Hepatocyte (in vitro differentiated cells): Measurements from ENCODE around the gene WSCD2. TPM values are rescaled to one million over a fixed set of nuclear protein-coding genes. Genes with fewer than 3 reads are reported as not detected.

ENCODE experiments used
- DNase-seq: peaks from one replicate; pipeline ENCODE4 v3.0.0-alpha.2; 2016; ENCODE audit warnings: low spot score
- H2AFZ ChIP-seq: fragments of 200-600 bp; sonication (generic); 2 replicates; pipeline ENCODE4 v1.6.0; 2016; ENCODE audit warnings: antibody characterized with exemption, mild to moderate bottlenecking
- H3K27ac ChIP-seq: fragments of 200-600 bp; sonication (generic); 2 replicates; pipeline ENCODE4 v1.5.1; 2016; ENCODE audit warnings: mild to moderate bottlenecking
- H3K27me3 ChIP-seq: fragments of 200-600 bp; sonication (generic); 2 replicates; pipeline ENCODE4 v1.6.1; 2016
- H3K36me3 ChIP-seq: fragments of 200-600 bp; sonication (generic); replicated peaks from 2 replicates; pipeline ENCODE4 v1.5.1; 2016; ENCODE audit warnings: low read depth; ENCODE audit not compliant: insufficient read depth
- H3K4me1 ChIP-seq: fragments of 200-600 bp; sonication (generic); 2 replicates; pipeline ENCODE4 v1.5.1; 2016; ENCODE audit warnings: mild to moderate bottlenecking, moderate library complexity; ENCODE audit not compliant: insufficient read depth
- H3K4me2 ChIP-seq: fragments of 200-600 bp; sonication (generic); 2 replicates; pipeline ENCODE4 v1.6.0; 2016
- H3K4me3 ChIP-seq: fragments of 200-600 bp; sonication (generic); 2 replicates; pipeline ENCODE4 v1.5.1; 2016; ENCODE audit warnings: mild to moderate bottlenecking
- H3K79me2 ChIP-seq: fragments of 200-600 bp; sonication (generic); 2 replicates; pipeline ENCODE4 v1.6.0; 2017; ENCODE audit warnings: mild to moderate bottlenecking
- H3K9me2 ChIP-seq: fragments of 200-600 bp; sonication (generic); replicated peaks from 2 replicates; pipeline ENCODE4 v1.6.0; 2017; ENCODE audit warnings: mild to moderate bottlenecking; ENCODE audit not compliant: insufficient read depth
- H3K9me3 ChIP-seq: fragments of 200-600 bp; sonication (generic); 2 replicates; pipeline ENCODE4 v1.5.1; 2016; ENCODE audit warnings: low read depth, mild to moderate bottlenecking
- H4K20me1 ChIP-seq: fragments of 200-600 bp; sonication (generic); 2 replicates; pipeline ENCODE4 v1.6.0; 2016; ENCODE audit warnings: mild to moderate bottlenecking; ENCODE audit not compliant: insufficient read depth, poor library complexity, severe bottlenecking
- EZH2 ChIP-seq: fragments of 200-600 bp; sonication (generic); IDR thresholded peaks from 2 replicates; pipeline ENCODE4 v1.6.1; 2016; ENCODE audit warnings: antibody characterized with exemption, mild to moderate bottlenecking, borderline replicate concordance
- EZH2phosphoT487 ChIP-seq: fragments of 200-600 bp; sonication (generic); IDR thresholded peaks from one replicate; pipeline ENCODE4 v1.6.1; 2018; ENCODE audit warnings: antibody characterized with exemption, mild to moderate bottlenecking, low read depth, moderate library complexity; ENCODE audit not compliant: unreplicated experiment, severe bottlenecking
- whole genome bisulfite sequencing: methylation state at CpG from one replicate; pipeline ENCODE4 v1.1.6; 2016; ENCODE audit warnings: low lambda C conversion rate; ENCODE audit errors: missing lambda C conversion rate; 5-methylcytosine and 5-hydroxymethylcytosine counted together
- polyA plus RNA-seq: library from polyadenylated mRNA; unstranded; fragments of >200 nt; fragmentation: Nextera tagmentation; extraction: Ambion mirVana; gene quantifications from 2 replicates; pipeline ENCODE4 v1.2.1, GENCODE V29; 2016
- total RNA-seq: library from RNA; depleted of rRNA; stranded (reverse); fragments of >200 nt; gene quantifications from 2 replicates; pipeline ENCODE4 v1.2.3, GENCODE V29; 2014
- TF ChIP-seq, protein P1 (sequence below): fragments of 200-600 bp; sonication (generic); IDR thresholded peaks from 2 replicates; pipeline ENCODE4 v1.5.1; 2016; ENCODE audit warnings: antibody characterized with exemption, mild to moderate bottlenecking; ENCODE audit not compliant: poor library complexity

Gene WSCD2
- total and polyA plus RNA-seq, 2 experiments from 2014 or later: 4.2 to 4.3 TPM

DNA sequence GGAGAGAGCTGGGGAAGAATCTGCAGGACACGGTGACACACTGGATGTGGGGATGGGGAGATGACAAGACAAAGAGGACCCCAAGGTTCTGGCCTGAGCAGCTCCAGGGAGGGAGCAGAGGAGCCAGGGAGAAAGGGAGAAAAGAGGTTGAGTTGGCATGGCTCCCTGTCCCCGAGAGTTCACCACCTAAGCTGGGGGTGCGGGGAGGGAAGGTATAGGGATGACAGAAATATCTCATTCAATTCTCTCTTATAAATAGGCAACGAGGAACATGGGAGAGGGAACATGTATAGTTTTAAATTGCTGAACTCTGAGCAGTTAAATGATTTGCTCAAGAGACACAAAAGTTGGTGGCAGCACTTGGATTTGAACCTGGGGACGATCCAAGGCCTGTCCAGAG lies 124.9 kb downstream of the WSCD2 start:
- no peak overlapping the region for H2AFZ ChIP-seq
- no peak overlapping the region for H3K27ac ChIP-seq
- no peak for DNase-seq
- no peaks in the 10 kb centered on the region for H3K9me2 ChIP-seq
- 79% methylated on average over 5 of the region's 5 CpGs for WGBS
- H4K20me1 ChIP-seq: no peaks in the 10 kb centered on the region
- no peak overlapping the region for H3K4me3 ChIP-seq
- no peak overlapping the region for H3K4me2 ChIP-seq
- TF ChIP-seq EZH2phosphoT487 (no peak), EZH2 (no peak)
- TF ChIP-seq, protein P1, sequence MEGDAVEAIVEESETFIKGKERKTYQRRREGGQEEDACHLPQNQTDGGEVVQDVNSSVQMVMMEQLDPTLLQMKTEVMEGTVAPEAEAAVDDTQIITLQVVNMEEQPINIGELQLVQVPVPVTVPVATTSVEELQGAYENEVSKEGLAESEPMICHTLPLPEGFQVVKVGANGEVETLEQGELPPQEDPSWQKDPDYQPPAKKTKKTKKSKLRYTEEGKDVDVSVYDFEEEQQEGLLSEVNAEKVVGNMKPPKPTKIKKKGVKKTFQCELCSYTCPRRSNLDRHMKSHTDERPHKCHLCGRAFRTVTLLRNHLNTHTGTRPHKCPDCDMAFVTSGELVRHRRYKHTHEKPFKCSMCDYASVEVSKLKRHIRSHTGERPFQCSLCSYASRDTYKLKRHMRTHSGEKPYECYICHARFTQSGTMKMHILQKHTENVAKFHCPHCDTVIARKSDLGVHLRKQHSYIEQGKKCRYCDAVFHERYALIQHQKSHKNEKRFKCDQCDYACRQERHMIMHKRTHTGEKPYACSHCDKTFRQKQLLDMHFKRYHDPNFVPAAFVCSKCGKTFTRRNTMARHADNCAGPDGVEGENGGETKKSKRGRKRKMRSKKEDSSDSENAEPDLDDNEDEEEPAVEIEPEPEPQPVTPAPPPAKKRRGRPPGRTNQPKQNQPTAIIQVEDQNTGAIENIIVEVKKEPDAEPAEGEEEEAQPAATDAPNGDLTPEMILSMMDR: no peak
- no peaks in the 10 kb centered on the region for H3K4me1 ChIP-seq
- H3K9me3 ChIP-seq: no peaks in the 10 kb centered on the region
- no peaks in the 10 kb centered on the region for H3K79me2 ChIP-seq
- no peaks in the 10 kb centered on the region for H3K36me3 ChIP-seq
- peaks cover 12% of the 10 kb centered on the region for H3K27me3 ChIP-seq

DNA sequence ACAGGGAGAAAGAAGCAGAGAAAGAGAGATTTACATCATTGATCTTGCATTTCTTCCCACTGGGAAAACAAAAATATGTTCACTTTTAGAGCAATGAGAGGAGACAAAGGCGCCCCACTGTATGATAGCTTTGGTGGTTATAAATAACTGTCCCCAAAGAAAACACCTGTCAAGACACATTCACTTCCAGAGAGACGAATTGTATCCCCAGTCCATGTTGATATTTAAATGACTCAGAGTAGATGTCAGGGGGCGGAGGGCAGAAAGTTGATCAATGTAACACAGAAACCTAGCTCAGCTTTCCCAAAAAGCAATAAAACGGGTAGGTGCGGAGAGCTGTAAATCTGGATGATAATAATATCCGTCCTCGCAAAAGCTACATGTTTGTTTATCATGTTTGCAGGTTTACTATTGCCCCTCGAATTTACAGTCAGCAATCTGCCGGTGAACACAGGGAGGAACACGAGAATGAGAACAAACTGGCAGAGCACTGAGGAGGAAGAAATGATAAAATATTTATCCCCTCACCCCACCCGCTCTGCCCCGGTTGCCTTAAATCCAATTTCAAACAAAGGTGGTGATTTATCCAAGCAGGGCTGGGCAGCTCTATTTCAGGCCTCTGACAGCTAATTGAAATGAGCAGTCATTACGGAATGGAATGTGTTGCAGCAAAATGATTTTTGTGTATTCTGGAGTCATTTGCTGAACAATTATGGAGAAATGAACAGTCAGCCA lies 125.6 kb downstream of the WSCD2 start:
- Histone ChIP-seq H3K9me2 (no peaks in the 10 kb centered on the region), H4K20me1 (no peaks in the 10 kb centered on the region), H3K4me2 (peak overlapping the region; percentile 55), H3K27me3 (peaks cover 12% of the 10 kb centered on the region), H3K4me3 (no peak overlapping the region), H3K36me3 (no peaks in the 10 kb centered on the region), H3K27ac (peak overlapping the region; percentile 42), H3K9me3 (no peaks in the 10 kb centered on the region), H3K4me1 (no peaks in the 10 kb centered on the region), H3K79me2 (no peaks in the 10 kb centered on the region), H2AFZ (no peak overlapping the region)
- 54% methylated on average over 13 of the region's 13 CpGs for WGBS
- TF ChIP-seq EZH2phosphoT487: no peak
- no peak for TF ChIP-seq EZH2
- peak; percentile 24 for DNase-seq

DNA sequence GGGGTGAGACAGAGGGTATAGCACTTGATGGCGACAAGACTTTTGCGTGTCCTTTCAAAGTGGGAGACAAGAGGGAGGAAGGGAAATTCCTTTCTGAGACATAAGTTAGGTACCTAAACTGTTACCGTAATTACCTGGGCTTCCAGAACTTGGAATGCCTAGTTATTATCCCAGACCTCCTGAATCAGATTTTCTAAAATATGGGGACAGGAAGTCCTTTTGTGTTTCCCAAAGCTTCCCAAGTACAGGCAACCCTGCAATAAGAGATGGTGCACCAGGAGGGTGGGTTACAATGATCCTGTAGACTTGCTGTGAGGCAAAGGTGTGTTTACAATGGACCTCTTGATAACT lies 126.1 kb downstream of the WSCD2 start:
- Histone ChIP-seq H3K9me3 (no peaks in the 10 kb centered on the region), H4K20me1 (no peaks in the 10 kb centered on the region), H2AFZ (no peak overlapping the region), H3K36me3 (no peaks in the 10 kb centered on the region), H3K4me2 (peak overlapping the region; percentile 55), H3K4me3 (no peak overlapping the region), H3K9me2 (no peaks in the 10 kb centered on the region), H3K27me3 (peaks cover 12% of the 10 kb centered on the region), H3K27ac (peak overlapping the region; percentile 42), H3K79me2 (no peaks in the 10 kb centered on the region), H3K4me1 (no peaks in the 10 kb centered on the region)
- 78% methylated on average over 3 of the region's 3 CpGs for WGBS
- no peak for DNase-seq
- no peak for TF ChIP-seq EZH2
- TF ChIP-seq, protein P1: no peak

DNA sequence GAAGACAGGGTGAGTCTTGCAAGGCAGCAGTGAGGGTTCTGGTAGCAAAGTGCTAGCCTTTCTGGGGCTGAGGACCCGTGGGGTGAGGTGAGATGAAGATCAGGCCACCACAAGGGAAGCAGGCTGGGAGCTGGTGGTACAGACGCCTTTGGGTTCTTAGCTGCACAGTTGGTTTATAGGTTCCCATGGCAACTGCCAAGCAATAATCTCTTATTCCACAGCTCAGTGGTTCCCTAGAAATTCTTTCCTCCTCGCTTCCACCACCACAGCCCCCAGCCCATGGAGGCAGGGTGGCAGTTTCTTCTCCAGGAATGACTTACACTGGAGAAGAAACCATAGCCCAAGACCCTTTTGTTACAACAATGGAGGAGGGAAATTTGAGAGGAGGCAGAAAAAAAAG lies 127.9 kb downstream of the WSCD2 start:
- 53% methylated on average over 3 of the region's 3 CpGs for WGBS
- no peak for DNase-seq

More for the DNA sequence above, 127.9 kb downstream of the WSCD2 start:
- H3K4me3 ChIP-seq: no peak overlapping the region
- H3K9me3 ChIP-seq: no peaks in the 10 kb centered on the region
- no peak overlapping the region for H2AFZ ChIP-seq
- no peaks in the 10 kb centered on the region for H3K9me2 ChIP-seq
- no peak overlapping the region for H3K27ac ChIP-seq
- no peaks in the 10 kb centered on the region for H3K36me3 ChIP-seq
- H4K20me1 ChIP-seq: no peaks in the 10 kb centered on the region
- peaks cover 9% of the 10 kb centered on the region for H3K27me3 ChIP-seq
- H3K4me1 ChIP-seq: no peaks in the 10 kb centered on the region
- no peak overlapping the region for H3K4me2 ChIP-seq
- TF ChIP-seq, protein P1: no peak
- no peak for TF ChIP-seq EZH2
- no peak for TF ChIP-seq EZH2phosphoT487
- no peaks in the 10 kb centered on the region for H3K79me2 ChIP-seq
